ENCODE data around the gene RPP40.
"Not testable (repeated sequence)": the region's sequence is repeated elsewhere in the genome, so short reads cannot be mapped to it uniquely, and the experiment has no call there.

RPP40 gene

DNA sequence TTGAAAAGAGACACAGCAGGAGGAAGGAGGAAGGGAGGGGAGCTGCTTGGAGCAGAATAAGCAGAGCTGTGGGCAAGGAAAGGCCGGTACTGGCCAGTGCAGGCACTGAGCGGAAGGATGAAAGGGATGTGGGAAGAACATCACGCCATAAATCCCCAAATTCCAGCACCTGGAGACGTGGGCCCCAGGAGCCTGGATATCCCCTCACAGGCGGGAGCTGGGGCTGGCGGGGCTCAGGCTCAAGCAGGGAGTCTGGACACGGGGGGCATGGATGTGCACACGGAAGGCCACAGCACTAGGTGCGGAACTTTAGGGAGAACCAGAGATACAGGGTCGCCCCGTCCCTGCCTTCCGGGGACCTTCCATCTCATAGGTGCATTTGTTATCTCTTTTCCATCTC lies 7.5 kb upstream of the RPP40 start:
- no peak overlapping the region for H4K91ac ChIP-seq (ENCODE audit: low read length)
- no peaks in the 10 kb centered on the region for H3K79me1 ChIP-seq (replicated peaks; ENCODE audit: low read length, poor library complexity, severe bottlenecking)
- H3K23ac ChIP-seq (ENCODE audit: low read length in 2 of 2) = no peak overlapping the region
- H2BK120ac ChIP-seq (ENCODE audit: low read depth, low read length) = no peak overlapping the region
- no peak overlapping the region for H3K27ac ChIP-seq (ENCODE audit: low read length, poor library complexity, severe bottlenecking)
- no peak overlapping the region for H3K9ac ChIP-seq (ENCODE audit: low read length)
- no peak overlapping the region for H3K18ac ChIP-seq (ENCODE audit: low read depth in 1 of 2, low read length in 2 of 2)
- no peak overlapping the region for H4K8ac ChIP-seq (ENCODE audit: low read length)
- no peak overlapping the region for H2BK5ac ChIP-seq (ENCODE audit: low read depth, low read length, poor library complexity, severe bottlenecking)
- H2BK12ac ChIP-seq (ENCODE audit: low read length in 2 of 2) = no peak overlapping the region
- H3K4me1 ChIP-seq (ENCODE audit: control insufficient read depth, insufficient read depth, low read depth, low read length) = no peaks in the 10 kb centered on the region
- no peak overlapping the region for H3K14ac ChIP-seq (ENCODE audit: low read length in 2 of 2)
- 86% methylated on average over 12 of the region's 12 CpGs for WGBS
- no peak overlapping the region for H3K4me2 ChIP-seq (ENCODE audit: low read length, poor library complexity, severe bottlenecking)
- no peaks in the 10 kb centered on the region for H3K36me3 ChIP-seq (ENCODE audit: control insufficient read depth in 1 of 2, insufficient read depth in 2 of 2, low read depth in 1 of 2, low read length in 2 of 2)
- H2AK5ac ChIP-seq (ENCODE audit: low read length, severe bottlenecking) = no peak overlapping the region
- peaks cover 8% of the 10 kb centered on the region for H3K9me3 ChIP-seq (ENCODE audit: control insufficient read depth, low read length)
- H3K27me3 ChIP-seq (ENCODE audit: control insufficient read depth in 1 of 2, insufficient read depth in 1 of 2, low read length in 2 of 2) = no peaks in the 10 kb centered on the region
- DNase-seq = no peak
- H2BK15ac ChIP-seq (ENCODE audit: low read depth, poor library complexity, severe bottlenecking) = no peak overlapping the region
- H2AFZ ChIP-seq (ENCODE audit: low read depth, low read length) = no peak overlapping the region
- H3K4me3 ChIP-seq (ENCODE audit: insufficient read depth in 1 of 2, low read depth in 1 of 2, low read length in 2 of 2) = no peak overlapping the region
- no peak overlapping the region for H3K4ac ChIP-seq (ENCODE audit: low read depth in 1 of 2, low read length in 2 of 2)

DNA sequence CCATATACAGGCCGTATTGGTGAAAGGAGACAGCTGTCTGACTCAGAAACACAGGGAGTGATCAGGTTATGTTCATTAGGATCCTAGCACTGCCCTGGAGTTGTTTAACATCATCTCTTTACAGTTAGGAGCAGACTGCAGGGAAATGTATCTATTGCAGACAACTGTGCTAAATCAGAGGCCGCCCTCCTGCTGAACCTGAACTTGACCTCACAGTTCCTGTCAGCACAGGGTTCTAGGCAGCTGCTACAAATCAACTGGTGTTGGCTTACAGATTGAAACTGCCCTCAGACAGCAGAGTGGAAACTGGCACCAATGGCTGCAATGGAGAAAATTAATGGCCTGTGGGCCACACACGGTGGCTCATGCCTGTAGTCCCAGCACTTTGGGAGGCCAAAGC lies 3.7 kb upstream of the RPP40 start:
- Histone ChIP-seq H3K36me3 (ENCODE audit: control insufficient read depth in 1 of 2, insufficient read depth in 2 of 2, low read depth in 1 of 2, low read length in 2 of 2) (no peaks in the 10 kb centered on the region), H3K18ac (ENCODE audit: low read depth in 1 of 2, low read length in 2 of 2) (no peak overlapping the region), H2BK12ac (ENCODE audit: low read length in 2 of 2) (no peak overlapping the region), H2AFZ (ENCODE audit: low read depth, low read length) (no peak overlapping the region), H4K8ac (ENCODE audit: low read length) (no peak overlapping the region), H4K91ac (ENCODE audit: low read length) (no peak overlapping the region), H3K9me3 (ENCODE audit: control insufficient read depth, low read length) (no peaks in the 10 kb centered on the region), H3K79me1 (replicated peaks; ENCODE audit: low read length, poor library complexity, severe bottlenecking) (peaks cover 3% of the 10 kb centered on the region), H3K23ac (ENCODE audit: low read length in 2 of 2) (no peak overlapping the region), H3K14ac (ENCODE audit: low read length in 2 of 2) (no peak overlapping the region), H3K4ac (ENCODE audit: low read depth in 1 of 2, low read length in 2 of 2) (no peak overlapping the region), H2BK15ac (ENCODE audit: low read depth, poor library complexity, severe bottlenecking) (no peak overlapping the region), H3K4me3 (ENCODE audit: insufficient read depth in 1 of 2, low read depth in 1 of 2, low read length in 2 of 2) (no peak overlapping the region), H3K4me1 (ENCODE audit: control insufficient read depth, insufficient read depth, low read depth, low read length) (peaks cover 2% of the 10 kb centered on the region), H3K9ac (ENCODE audit: low read length) (no peak overlapping the region), H2BK5ac (ENCODE audit: low read depth, low read length, poor library complexity, severe bottlenecking) (no peak overlapping the region), H2BK120ac (ENCODE audit: low read depth, low read length) (no peak overlapping the region), H3K4me2 (ENCODE audit: low read length, poor library complexity, severe bottlenecking) (no peak overlapping the region), H3K27ac (ENCODE audit: low read length, poor library complexity, severe bottlenecking) (no peak overlapping the region), H2AK5ac (ENCODE audit: low read length, severe bottlenecking) (no peak overlapping the region), H3K27me3 (ENCODE audit: control insufficient read depth in 1 of 2, insufficient read depth in 1 of 2, low read length in 2 of 2) (no peaks in the 10 kb centered on the region)
- DNase-seq = no peak
- WGBS = 79% methylated on average over 3 of the region's 3 CpGs

DNA sequence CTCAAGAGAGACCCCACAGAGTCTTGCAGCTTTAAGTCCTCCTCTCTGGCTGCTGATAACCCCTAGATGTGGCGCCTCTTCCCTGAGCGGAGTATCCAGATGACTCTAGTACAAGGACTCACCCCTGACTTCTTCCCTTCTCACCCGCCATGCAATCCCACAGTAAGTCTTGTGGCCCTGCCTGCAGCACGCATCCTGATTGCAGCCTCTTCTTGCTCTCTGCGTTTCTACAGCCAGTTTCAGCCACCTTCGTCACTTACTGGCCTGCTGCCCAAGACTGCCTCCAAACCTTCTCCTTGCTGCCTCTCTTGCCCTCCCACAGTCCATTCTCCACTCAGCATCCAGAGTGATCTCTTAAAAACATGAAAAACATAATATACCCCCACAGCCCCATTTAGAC lies 2.4 kb upstream of the RPP40 start:
- Histone ChIP-seq H2AK5ac (ENCODE audit: low read length, severe bottlenecking) (no peak overlapping the region), H4K91ac (ENCODE audit: low read length) (no peak overlapping the region), H4K8ac (ENCODE audit: low read length) (no peak overlapping the region), H3K79me1 (replicated peaks; ENCODE audit: low read length, poor library complexity, severe bottlenecking) (peaks cover 5% of the 10 kb centered on the region), H3K27me3 (ENCODE audit: control insufficient read depth in 1 of 2, insufficient read depth in 1 of 2, low read length in 2 of 2) (no peaks in the 10 kb centered on the region), H3K9me3 (ENCODE audit: control insufficient read depth, low read length) (no peaks in the 10 kb centered on the region), H3K14ac (ENCODE audit: low read length in 2 of 2) (no peak overlapping the region), H2BK5ac (ENCODE audit: low read depth, low read length, poor library complexity, severe bottlenecking) (no peak overlapping the region), H2AFZ (ENCODE audit: low read depth, low read length) (no peak overlapping the region), H2BK12ac (ENCODE audit: low read length in 2 of 2) (no peak overlapping the region), H3K23ac (ENCODE audit: low read length in 2 of 2) (no peak overlapping the region), H3K18ac (ENCODE audit: low read depth in 1 of 2, low read length in 2 of 2) (no peak overlapping the region), H3K4me3 (ENCODE audit: insufficient read depth in 1 of 2, low read depth in 1 of 2, low read length in 2 of 2) (no peak overlapping the region), H3K9ac (ENCODE audit: low read length) (no peak overlapping the region), H3K4me2 (ENCODE audit: low read length, poor library complexity, severe bottlenecking) (no peak overlapping the region), H2BK120ac (ENCODE audit: low read depth, low read length) (no peak overlapping the region), H3K4me1 (ENCODE audit: control insufficient read depth, insufficient read depth, low read depth, low read length) (peaks cover 2% of the 10 kb centered on the region), H3K36me3 (ENCODE audit: control insufficient read depth in 1 of 2, insufficient read depth in 2 of 2, low read depth in 1 of 2, low read length in 2 of 2) (peaks cover 4 to 9% of the 10 kb centered on the region in 2 experiments), H3K4ac (ENCODE audit: low read depth in 1 of 2, low read length in 2 of 2) (no peak overlapping the region), H3K27ac (ENCODE audit: low read length, poor library complexity, severe bottlenecking) (no peak overlapping the region), H2BK15ac (ENCODE audit: low read depth, poor library complexity, severe bottlenecking) (no peak overlapping the region)
- DNase-seq = no peak
- WGBS = 98% methylated on average over 6 of the region's 6 CpGs

DNA sequence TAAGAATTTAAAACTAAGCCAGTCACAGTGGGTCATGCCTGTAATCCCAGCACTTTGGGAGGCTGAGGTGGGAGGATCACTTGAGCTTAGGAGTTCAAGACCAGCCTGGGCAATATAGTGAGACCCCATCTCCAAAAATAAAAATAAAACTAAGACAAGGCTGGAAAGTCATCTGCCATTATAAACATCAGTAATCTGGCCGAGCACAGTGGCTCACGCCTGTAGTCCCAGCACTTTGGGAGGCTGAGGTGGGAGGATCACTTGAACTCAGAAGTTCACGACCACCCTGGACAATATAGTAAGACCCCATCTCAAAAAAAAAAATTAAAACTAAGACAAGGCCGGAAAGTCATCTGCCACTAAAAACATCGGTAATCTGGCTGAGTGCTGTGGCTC lies 1.2 kb upstream of the RPP40 start:
- H3K4ac ChIP-seq (ENCODE audit: low read depth in 1 of 2, low read length in 2 of 2); H2BK5ac ChIP-seq (ENCODE audit: low read depth, low read length, poor library complexity, severe bottlenecking); H3K18ac ChIP-seq (ENCODE audit: low read depth in 1 of 2, low read length in 2 of 2); DNase-seq; H2BK120ac ChIP-seq (ENCODE audit: low read depth, low read length); H2BK15ac ChIP-seq (ENCODE audit: low read depth, poor library complexity, severe bottlenecking); H3K9me3 ChIP-seq (ENCODE audit: control insufficient read depth, low read length); H3K79me1 ChIP-seq (replicated peaks; ENCODE audit: low read length, poor library complexity, severe bottlenecking); H3K4me1 ChIP-seq (ENCODE audit: control insufficient read depth, insufficient read depth, low read depth, low read length); H2AK5ac ChIP-seq (ENCODE audit: low read length, severe bottlenecking); H3K14ac ChIP-seq (ENCODE audit: low read length in 2 of 2); H3K27ac ChIP-seq (ENCODE audit: low read length, poor library complexity, severe bottlenecking); H3K4me2 ChIP-seq (ENCODE audit: low read length, poor library complexity, severe bottlenecking); H3K4me3 ChIP-seq (ENCODE audit: insufficient read depth in 1 of 2, low read depth in 1 of 2, low read length in 2 of 2); H3K23ac ChIP-seq (ENCODE audit: low read length in 2 of 2); H4K8ac ChIP-seq (ENCODE audit: low read length); H3K27me3 ChIP-seq (ENCODE audit: control insufficient read depth in 1 of 2, insufficient read depth in 1 of 2, low read length in 2 of 2); H2AFZ ChIP-seq (ENCODE audit: low read depth, low read length); H4K91ac ChIP-seq (ENCODE audit: low read length); H2BK12ac ChIP-seq (ENCODE audit: low read length in 2 of 2): not testable (repeated sequence)
- H3K36me3 ChIP-seq (ENCODE audit: control insufficient read depth in 1 of 2, insufficient read depth in 2 of 2, low read depth in 1 of 2, low read length in 2 of 2) = peaks cover 7 to 18% of the 10 kb centered on the region in 2 experiments
- 100% methylated on average over 5 of the region's 5 CpGs for WGBS
- peak overlapping the region; percentile 97 for H3K9ac ChIP-seq (ENCODE audit: low read length)
